HG02943 (cell line): Measurements from ENCODE around the gene PACC1.
"Not testable (repeated sequence)": the region's sequence is repeated elsewhere in the genome, so short reads cannot be mapped to it uniquely, and the experiment has no call there.

Experiments
- ATAC-seq: cut with Tn5 transposase; IDR thresholded peaks from one replicate; pipeline ENCODE4 v1.9.1; 2021; ENCODE audit warnings: mild to moderate bottlenecking, low read depth, moderate library complexity; ENCODE audit not compliant: unreplicated experiment

Gene PACC1

DNA sequence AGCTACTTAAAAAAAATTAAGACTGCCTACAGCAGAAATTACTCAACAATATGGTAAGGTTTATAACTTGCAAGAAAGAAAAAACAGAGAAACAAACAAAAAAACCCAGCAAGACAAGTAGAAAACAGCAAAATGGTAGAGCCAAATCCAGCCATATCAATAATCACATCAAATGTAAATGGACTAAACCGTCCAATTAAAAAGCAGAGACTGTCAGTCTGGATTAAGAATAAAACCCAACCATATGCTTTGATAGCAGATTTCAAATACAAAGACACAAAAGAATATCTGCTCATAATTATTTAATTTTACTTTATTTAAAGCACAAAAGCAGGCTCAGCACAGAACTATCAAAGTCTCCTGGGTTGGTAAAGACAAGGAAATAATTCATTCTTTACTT is 17.5 kb downstream of the PACC1 start:
- ATAC-seq: no peak

DNA sequence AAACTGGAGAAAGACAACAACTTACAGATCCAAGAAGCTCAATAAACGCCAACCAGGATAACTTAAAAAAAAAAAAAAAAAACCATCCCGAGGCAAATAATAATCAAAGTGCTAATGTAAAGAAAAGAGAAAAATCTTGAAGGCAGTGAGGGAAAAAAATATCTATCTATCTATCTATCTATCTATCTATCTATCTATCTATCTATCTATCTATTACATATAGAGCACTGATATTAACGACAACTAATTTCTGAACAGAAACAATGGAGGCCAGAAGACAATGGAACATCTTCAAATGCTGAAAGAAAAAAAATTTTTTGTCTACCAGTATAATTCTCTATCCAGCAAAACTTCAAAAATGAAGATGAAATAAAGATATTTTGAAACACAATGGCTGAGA is 18.0 kb downstream of the PACC1 start:
- ATAC-seq: no peak

DNA sequence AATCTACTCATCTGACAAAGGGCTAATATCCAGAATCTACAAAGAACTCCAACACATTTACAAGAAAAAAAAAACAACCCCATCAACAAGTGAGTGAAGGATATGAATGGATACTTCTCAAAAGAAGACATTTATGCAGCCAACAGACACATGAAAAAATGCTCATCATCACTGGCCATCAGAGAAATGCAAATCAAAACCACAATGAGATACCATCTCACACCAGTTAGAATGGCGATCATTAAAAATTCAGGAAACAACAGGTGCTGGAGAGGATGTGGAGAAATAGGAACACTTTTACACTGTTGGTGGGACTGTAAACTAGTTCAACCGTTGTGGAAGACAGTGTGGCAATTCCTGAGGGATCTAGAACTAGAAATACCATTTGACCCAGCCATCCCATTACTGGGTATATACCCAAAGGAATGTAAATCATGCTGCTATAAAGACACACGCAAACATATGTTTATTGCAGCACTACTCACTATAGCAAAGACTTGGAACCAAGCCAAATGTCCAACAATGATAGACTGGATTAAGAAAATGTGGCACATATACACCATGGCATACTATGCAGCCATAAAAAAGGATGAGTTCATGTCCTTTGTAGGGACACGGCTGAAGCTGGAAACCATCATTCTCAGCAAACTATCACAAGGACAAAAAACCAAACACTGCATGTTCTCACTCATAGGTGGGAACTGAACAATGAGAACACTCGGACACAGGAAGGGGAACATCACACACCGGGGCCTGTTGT is 18.8 kb downstream of the PACC1 start:
- not testable (repeated sequence) for ATAC-seq

DNA sequence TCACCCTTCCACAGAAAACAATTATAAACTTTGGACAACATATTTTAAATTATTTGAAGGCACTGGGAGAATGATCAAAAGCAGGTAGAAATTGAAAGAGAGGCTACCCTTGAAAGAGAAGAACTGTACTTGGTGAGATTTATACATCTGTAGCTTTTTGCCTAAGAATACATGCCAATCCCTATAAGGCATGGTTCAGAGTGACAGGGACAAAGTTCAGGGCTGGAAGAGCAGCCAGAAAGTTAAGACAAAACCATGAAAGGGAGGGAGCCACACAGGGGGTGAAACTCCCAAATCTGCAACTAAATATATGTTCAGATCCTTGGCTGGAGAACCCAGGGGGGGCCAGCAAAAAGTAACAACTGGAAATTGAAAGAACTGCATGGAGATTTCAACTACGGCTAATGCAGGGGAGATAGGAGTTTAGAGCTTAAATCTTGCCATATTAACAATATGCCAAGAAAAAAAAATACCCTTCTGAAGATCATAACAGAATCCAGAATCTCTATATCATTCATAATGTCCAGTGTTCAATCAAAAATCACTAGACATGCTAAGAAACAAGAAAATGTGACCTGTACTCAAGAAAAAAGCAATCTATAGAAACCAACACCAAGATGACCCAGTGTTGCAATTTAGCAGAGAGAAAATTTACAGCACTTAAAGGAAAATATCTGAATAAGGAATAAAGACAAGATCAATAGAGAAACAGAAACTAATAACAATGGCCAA is 25.5 kb downstream of the PACC1 start:
- no peak for ATAC-seq

DNA sequence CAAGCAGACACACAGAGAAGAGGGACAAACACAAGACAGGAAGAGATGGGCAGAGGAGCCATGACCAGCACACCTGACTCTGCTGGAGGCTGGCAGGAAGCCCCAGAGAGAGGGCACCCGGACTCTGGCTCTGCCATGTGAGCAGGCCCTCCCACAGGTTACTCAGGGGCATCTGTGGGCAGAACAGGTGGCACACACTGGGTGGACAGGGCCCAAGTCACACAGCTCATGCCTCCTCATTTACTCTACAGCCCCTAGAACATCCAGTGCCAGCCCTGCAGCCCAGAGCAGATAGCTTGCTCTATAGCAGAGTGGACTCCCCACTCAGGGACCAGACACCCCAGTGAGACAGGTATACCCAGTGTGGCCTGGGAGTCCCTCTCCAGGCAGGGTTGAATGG is 28.7 kb downstream of the PACC1 start:
- ATAC-seq: no peak

DNA sequence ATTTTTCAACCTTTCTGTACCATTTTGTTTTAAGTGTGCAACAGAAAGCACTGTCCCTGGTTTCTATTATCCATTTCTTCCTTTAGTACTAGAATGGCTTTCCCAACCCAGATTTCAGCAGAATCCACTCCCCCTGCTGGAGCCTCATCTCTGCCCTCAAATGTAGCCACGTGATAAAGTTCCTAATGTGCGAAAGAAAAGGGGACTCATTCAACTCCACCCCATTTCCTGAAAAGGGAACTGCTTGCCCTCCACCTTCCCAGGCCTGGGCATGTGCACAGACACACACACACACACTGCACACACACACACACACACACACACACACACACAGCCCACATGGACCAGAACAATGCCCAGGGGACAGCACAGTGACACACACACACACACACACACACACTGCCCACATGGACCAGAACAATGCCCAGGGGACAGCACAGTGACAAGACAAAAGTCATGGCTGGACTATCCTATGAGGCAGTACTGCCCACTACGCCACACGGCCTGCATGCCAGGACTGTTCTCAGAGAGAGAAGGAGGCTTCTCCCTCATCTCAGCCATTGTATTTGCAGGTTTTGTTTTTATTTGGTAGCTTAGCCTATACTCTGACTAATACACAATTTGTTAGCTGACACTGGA is 33.2 kb downstream of the PACC1 start:
- ATAC-seq: no peak

DNA sequence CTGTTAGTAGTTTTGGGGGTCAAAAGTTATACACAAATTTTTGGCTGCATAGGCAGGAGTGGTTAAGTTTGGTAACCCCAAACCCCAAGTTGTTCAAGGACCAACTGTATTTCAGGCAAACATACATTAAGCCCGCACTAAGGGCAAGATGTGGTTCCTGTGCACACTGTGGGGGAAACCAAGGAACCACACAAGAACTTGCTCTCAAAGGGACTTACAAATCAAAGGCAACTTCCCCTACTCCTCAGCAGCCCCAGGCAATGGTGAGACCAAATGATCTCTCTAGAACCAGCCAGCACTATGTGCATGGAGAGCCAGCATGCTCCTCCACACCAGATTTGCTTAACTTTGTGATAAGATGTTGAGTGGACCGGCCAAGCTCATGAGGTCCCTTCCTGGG is 35.3 kb downstream of the PACC1 start:
- ATAC-seq: no peak

DNA sequence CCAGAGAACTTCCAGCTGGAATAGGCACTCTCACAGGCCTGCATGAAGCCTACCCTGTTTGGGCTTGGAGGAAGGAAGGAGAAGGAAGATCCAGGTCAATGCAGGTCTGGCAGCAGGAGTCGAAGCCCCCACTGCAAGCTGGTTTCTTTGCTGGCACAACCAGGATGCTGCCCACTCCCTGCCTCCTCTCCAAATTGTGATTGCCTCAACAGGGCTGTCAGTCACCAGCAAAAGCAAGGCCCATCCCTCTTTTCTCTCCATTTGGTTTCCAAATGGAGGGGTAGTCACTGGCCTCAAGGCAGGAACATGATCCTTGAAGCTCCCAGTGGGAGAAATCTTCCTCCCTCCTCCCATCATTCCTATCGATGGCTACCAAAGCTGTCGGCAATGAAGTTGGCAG is 37.0 kb downstream of the PACC1 start:
- no peak for ATAC-seq

DNA sequence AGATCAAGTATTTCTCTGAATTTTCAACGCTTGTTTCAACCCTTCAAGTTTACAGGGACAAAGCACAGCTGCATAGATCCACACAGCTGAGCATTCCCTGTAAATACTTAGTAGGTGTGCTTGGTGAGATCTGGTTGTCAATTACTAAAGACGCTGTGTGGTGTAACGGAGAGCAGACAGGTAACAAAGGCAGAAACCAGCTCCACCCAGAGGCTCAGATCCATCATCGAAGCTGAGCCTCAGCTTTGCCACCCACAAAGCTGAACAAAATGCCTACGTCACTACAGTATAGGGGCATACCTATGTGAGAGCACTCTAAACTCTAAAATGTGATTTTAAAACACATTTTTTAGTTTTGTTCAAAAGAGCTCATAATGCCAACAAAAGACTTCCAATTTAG is 38.7 kb downstream of the PACC1 start:
- no peak for ATAC-seq

DNA sequence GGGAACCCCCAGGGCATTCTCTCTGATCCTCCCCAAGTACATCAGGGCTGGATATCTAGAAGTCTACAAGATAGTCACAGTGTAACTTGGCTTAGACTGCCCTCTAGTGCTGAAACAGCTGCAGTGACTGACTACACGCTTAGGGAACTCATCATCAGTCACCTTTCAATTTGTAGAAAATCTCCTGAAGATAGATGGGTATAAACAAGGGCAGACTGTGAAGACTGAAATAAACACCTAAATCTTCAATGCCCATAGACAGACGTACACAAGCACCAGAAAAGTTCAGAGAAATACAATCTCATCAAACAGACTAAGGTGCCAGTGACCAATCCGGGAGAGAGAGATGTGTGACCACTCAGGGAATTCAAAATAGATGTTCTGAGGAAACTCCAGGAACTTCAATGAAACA is 46.6 kb downstream of the PACC1 start:
- ATAC-seq: no peak

DNA sequence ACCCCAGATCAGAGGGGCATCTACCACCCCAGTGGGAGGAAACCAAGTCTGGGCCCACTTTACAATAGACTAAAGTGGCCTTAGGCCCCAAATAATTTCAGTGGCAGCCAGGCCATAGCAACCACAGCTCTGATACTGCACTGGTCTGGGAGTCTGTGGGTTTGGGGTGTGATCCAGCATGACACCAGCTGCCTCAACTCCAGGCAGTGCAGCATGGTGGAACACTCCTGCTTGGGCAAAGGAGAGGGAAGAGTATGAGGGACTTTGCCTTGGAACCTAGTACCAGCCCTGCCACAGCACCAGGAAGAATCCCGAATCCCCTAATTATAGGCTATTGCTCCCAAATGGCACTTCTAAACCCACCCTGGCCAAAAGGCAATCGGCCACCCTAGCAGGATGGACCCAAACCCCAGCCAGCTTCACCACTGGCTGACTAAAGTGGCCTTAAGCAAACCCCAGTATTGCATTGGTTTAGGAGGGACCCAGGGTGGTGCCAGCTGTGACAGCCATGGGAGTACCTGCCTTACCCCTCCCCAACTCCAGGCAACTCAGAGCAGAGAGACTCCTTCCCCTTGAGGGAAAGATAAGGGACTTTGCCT is 47.1 kb downstream of the PACC1 start:
- ATAC-seq: no peak

DNA sequence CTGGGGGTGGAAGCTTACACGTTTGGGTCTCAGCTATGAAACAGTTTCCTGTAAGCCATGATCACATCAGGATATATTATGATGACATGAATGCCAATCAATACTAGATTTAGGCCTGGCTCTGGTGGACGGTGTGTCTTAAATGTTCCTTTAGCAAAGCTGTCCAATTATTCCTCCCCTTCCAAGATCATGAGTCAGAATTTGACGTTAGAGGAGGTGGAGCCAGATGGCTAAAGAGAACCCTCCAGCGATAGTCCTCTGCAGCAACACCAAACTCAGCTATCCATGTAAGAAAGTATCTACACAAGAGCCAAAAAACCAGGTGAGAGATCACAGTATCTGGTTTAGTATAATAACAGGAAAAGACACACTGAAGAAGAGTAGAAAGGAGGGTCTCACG is 47.8 kb downstream of the PACC1 start:
- no peak for ATAC-seq

DNA sequence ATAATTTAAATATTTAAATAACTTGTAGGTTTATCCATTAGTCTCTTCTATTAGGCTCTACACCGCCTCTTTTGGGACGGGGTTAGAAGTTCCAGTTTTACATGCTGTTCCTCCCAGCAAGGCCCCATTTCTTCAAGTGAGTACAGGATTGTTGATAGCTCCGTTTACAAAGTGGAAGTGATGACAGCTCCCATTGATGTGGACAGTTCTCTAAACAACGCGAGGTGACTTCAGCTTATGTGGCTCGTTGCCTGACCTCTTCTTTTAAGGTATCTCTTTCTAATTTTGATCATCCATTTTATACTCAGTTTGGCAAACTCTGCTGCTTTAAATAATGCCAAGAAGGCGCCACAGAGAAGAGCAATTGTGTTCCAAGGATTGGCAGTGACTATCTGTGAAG is 49.7 kb downstream of the PACC1 start:
- ATAC-seq: no peak

DNA sequence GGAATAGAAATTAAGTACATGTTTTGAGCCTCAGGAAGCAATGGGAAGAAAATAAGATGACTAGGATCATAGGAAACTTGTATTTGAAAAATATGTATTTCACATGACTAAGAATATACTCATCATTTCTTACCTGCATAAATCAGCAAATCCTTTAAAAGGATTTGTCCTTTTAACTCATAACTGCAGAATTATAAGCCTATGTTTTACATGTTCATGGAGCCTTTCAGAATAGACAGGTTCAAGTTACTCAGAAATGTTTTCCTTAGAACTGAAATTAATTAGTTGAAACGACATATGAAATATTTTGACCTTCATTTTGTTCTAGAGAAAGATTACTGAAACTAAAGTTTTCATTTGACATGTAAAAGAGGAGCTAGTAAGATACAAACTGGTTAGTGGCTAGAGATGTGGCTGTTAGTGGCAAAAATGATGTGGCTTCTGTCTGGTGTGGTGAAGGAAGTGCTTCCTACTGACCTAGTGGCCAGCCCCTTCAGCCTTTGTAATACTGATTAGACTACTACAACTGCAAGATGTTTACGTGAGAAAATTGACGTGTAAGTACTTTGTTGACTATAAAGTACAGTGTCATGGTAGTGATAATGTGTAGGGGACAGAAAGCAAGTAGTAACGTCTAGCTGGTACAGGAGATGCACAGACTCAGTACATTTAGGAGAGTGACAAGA is 54.7 kb downstream of the PACC1 start:
- ATAC-seq: no peak

DNA sequence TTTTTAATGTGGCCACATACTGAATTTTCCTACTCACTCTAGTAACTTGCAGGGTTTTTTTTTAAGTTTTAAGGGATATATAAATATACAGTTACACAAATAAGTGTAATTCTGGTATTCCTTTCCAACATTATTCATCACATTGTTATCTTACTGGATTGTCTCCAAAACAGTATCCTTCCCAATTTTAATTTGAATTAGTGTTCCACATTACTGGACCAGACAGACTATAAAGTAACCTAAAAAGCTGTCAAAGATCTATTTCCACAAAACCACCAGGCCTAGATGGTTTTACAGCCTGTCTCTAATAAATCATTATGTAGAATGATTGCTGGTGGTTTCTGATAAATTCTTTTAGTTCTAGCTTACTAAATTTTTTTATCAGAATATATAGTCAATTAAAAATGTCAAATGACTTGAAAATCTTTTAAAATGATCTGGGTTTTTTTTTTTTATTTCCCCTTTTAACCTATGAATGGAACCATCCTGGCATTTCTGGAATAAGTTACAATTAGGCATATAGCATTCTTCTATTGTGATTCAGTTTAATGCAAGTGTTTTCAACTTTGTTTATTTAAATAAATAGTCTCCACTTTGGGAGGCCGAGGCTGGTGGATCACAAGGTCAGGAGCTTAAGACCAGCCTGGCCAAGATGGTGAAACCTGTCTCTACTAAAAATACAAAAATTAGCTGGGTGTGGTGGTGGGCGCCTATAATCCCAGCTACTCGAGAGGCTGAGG is 59.3 kb downstream of the PACC1 start:
- no peak for ATAC-seq

DNA sequence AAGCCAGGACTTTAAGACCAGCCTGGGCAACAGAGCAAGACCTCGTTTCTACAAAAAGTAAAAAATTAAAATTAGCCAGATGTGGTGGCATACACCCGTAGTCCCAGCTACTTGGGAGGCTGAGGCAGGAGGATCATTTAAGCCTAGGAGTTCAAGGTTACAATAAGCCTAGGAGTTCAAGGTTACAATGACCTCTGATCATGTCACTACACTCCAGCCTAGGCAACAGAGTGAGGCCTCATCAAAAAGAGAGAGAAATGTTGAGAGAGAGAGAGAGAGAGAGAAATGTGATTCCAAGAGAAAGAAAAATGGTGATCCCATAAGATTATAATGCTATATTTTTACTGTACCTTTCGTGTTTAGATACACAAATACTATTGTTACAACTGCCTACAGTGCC is 60.2 kb downstream of the PACC1 start:
- ATAC-seq: no peak

DNA sequence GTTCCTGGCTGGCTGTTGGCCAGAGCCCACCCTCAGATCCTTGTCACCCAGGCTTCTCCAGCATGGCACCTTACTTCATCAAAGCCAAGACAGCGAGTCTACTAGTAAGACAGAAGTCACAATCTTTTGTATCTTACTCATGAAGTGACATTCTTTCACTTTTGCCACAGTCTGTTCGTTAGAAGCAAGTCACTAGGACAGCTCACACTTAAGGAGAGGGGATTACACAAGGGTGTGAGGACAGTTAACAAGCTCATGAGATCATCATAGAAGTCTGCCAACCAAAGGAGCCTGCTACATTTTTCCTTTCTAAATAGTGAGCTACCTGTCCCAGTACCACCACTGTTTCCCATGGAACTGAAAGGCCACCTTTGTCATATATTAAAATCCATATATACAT is 61.5 kb downstream of the PACC1 start:
- ATAC-seq: no peak

DNA sequence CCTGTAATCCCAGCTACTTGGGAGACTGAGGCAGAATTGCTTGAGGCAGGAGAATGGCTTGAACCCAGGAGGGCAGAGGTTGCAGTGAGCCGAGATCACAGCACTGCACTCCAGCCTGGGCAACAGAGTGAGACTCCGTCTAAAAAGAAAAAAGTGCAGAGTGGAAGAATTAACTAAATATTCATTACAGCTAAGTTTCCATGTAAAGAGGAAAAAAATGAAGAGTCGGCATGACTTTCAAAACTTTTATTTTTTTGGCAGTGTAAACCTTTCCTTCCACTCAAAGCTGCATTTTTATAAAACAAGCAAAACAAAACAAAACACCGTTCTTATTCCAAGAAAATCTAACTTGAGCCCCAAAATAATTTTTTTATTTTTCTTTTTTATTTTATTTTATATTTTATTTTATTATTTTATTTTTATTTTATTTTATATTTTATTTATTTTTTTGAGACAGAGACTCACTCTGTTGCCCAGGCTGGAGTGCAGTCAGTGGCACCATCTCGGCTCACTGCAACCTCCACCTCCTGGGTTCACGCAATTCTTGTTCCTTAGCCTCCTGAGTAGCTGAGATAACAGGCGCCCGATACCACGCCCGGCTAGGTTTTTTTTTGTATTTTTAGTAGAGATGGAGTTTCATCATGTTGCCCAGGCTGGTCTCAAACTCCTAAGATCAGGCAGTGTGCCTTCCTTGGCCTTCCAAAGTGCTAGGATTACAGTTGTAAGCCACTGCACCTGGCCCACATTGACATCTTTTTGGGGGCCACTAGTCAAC is 62.9 kb downstream of the PACC1 start:
- ATAC-seq: no peak

DNA sequence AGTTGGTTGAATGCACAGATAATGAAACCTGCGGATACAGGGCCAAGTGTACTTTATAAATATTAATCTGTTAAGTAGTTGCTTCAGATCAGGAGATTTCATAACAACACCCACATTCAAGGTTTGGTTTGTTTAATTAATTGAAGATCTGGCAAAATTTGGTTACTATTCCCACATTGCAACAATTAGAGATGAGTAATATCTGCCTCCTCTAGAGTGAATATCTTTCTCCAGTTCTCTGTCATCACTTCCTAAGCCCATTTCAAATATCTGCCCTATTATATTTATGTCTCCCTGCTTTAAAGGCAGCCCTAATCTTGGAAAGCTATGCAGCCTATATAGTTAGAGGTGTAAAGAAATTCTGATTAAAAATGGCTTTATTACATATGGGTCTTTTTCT is 68.1 kb downstream of the PACC1 start:
- no peak for ATAC-seq
